H1 (cell line): ENCODE measurements around the gene PTEN. TPM values are rescaled to one million over a fixed set of nuclear protein-coding genes. Genes with fewer than 3 reads are reported as not detected.

ENCODE experiments used
- CHD7 ChIP-seq: fragments of 300-600 bp; sonication (generic); IDR thresholded peaks from 2 replicates; pipeline ENCODE4 v1.7.1; 2012; ENCODE audit warnings: low read length, moderate library complexity, mild to moderate bottlenecking, inconsistent platforms; ENCODE audit not compliant: insufficient replicate concordance
- NANOG ChIP-seq: IDR thresholded peaks from 2 replicates; pipeline ENCODE4 v1.6.1; 2011; ENCODE audit warnings: low read length, low read depth, mild to moderate bottlenecking, inconsistent platforms; ENCODE audit not compliant: insufficient read depth, poor library complexity, severe bottlenecking
- POLR2AphosphoS5 ChIP-seq: IDR thresholded peaks from 2 replicates; pipeline ENCODE4 v1.6.1; 2011; ENCODE audit warnings: low read depth, low read length
- RAD21 ChIP-seq, 2 experiments: IDR thresholded peaks in 1 of 2; conservative IDR thresholded peaks in 1 of 2; 2 replicates each; pipeline ENCODE4 v1.6.1; 2011; ENCODE audit warnings: low read depth in 2 of 2, low read length in 2 of 2, improper control_type of control experiment in 1 of 2, inconsistent platforms in 1 of 2, mild to moderate bottlenecking in 1 of 2, moderate library complexity in 1 of 2
- SUZ12 ChIP-seq: fragments of 200-600 bp; sonication (generic); IDR thresholded peaks from 2 replicates; pipeline ENCODE4 v1.6.1; 2012; ENCODE audit warnings: mild to moderate bottlenecking, inconsistent platforms, low read length, moderate library complexity, mixed read lengths
- polyA plus RNA-seq, 7 experiments: library from polyadenylated mRNA; depleted of rRNA in 3 of 7; stranded (reverse) in 5 of 7; unstranded in 2 of 7; fragments of >200 nt in 5 of 7; fragments of 200-250 nt in 2 of 7; gene quantifications; 1 replicate in 5 of 7; 2 replicates in 1 of 7; 4 replicates in 1 of 7; pipeline versions ENCODE4 v1.2.1 to v1.2.3, GENCODE V29; 2011 to 2013; ENCODE audit warnings: missing spikeins in 2 of 7, mixed read lengths in 2 of 7
- total RNA-seq: library from RNA; stranded (reverse); fragmentation: NEBNext Ultra II Directional; extraction: Animal tissue kit (Norgen Biotek cat#: 25700); gene quantifications from 2 replicates; pipeline ENCODE4 v1.2.1, GENCODE V29; 2021

Gene PTEN
- total and polyA plus RNA-seq, 2 of the 8 experiments (the other 6 are each of a cell fraction or from before 2014, with no cell fraction given), result 6.3 to 48.7 TPM

GRCh38 chr10:87945984-87946383 lies 82.6 kb downstream of the PTEN start (continued):
- TF ChIP-seq RAD21 (IDR thresholded peaks at IDR 0.05 in 1 of 2, conservative IDR thresholded peaks at IDR 0.05 in 1 of 2; ENCODE audit: low read depth in 2 of 2, low read length in 2 of 2) (no peak), SUZ12 (no peak), POLR2AphosphoS5 (no peak), NANOG (no peak), CHD7 (no peak)
